Upper lobe of left lung (tissue), 6 donors: ENCODE measurements around the gene CLCA2. TPM values are rescaled to one million over a fixed set of nuclear protein-coding genes. Genes with fewer than 3 reads are reported as not detected.

ENCODE experiments used
- ATAC-seq, 2 donors: fragments of 200-7000 bp; cut with Tn5 transposase; one replicate each; pipeline ENCODE4 v1.9.1; 2022; ENCODE audit warnings: mild to moderate bottlenecking in 2 of 2, moderate library complexity in 2 of 2; ENCODE audit not compliant: low FRiP score in 2 of 2
- DNase-seq, 2 donors: peaks; one replicate each; pipeline ENCODE4 v3.0.0-alpha.2; 2019 to 2020
- H3K27ac ChIP-seq, 4 donors: fragments of 200-600 bp; sonication (generic); one replicate each; pipeline ENCODE4 v1.5.1; 2016 to 2019
- H3K27me3 ChIP-seq, 4 donors: fragments of 200-600 bp; sonication (generic); one replicate each; pipeline ENCODE4 v1.5.1; 2017 to 2019
- H3K36me3 ChIP-seq, 4 donors: fragments of 200-600 bp; sonication (generic); one replicate each; pipeline ENCODE4 v1.5.1; 2016 to 2019
- H3K4me1 ChIP-seq, 4 donors: fragments of 200-600 bp; sonication (generic); one replicate each; pipeline ENCODE4 v1.5.1; 2018 to 2019
- H3K4me3 ChIP-seq, 4 donors: fragments of 200-600 bp; sonication (generic); one replicate each; pipeline ENCODE4 v1.5.1; 2017 to 2019; ENCODE audit warnings: mild to moderate bottlenecking in 2 of 4, moderate library complexity in 1 of 4
- H3K9me3 ChIP-seq, 4 donors: fragments of 200-600 bp; sonication (generic); one replicate each; pipeline ENCODE4 v1.5.1; 2018 to 2019
- EP300 ChIP-seq, 4 donors: sonication (generic); formaldehyde crosslinking; IDR thresholded peaks; one replicate each; pipeline ENCODE4 v1.5.1; 2017; ENCODE audit warnings: antibody characterized with exemption in 4 of 4, control low read depth in 2 of 4
- POLR2A ChIP-seq, 4 donors: fragments of 450-650 bp; IDR thresholded peaks; one replicate each; pipeline ENCODE4 v1.5.1; 2016 to 2017; ENCODE audit warnings: antibody characterized with exemption in 4 of 4, mild to moderate bottlenecking in 2 of 4
- POLR2AphosphoS5 ChIP-seq, 2 donors: sonication (generic); formaldehyde crosslinking; IDR thresholded peaks; one replicate each; pipeline ENCODE4 v1.5.1; 2017; ENCODE audit warnings: antibody characterized with exemption in 2 of 2
- WGBS, 2 donors: methylation state at CpG; one replicate each; pipeline ENCODE4 v1.1.5; 2017 to 2018; 5-methylcytosine and 5-hydroxymethylcytosine counted together
- total RNA-seq, 6 donors: library from RNA; depleted of rRNA in 4 of 6; stranded (reverse); fragments of >200 nt in 4 of 6; gene quantifications; one replicate each; pipeline versions ENCODE4 v1.1.0 to v1.2.1, GENCODE V29; 2016 to 2021
- TF ChIP-seq, protein P1 (sequence below), 6 experiments: fragments of 450-650 bp in 4 of 6; fragments of 200-600 bp in 2 of 6; sonication (generic) in 2 of 6; IDR thresholded peaks; one replicate each; pipeline ENCODE4 v1.5.1; 2016 to 2019; ENCODE audit warnings: antibody characterized with exemption in 6 of 6
- donor health status: DM: no; HTN: no; CAD: no; lungs with moderate emphysema.
- donor health status: DM: no; HTN: yes; CAD: no; lungs with severe emphysema.

The CLCA2 gene
- total RNA-seq, 6 donors from 2014 or later: 0.57 to 5.3 (median 0.61) TPM; not detected in 3

DNA sequence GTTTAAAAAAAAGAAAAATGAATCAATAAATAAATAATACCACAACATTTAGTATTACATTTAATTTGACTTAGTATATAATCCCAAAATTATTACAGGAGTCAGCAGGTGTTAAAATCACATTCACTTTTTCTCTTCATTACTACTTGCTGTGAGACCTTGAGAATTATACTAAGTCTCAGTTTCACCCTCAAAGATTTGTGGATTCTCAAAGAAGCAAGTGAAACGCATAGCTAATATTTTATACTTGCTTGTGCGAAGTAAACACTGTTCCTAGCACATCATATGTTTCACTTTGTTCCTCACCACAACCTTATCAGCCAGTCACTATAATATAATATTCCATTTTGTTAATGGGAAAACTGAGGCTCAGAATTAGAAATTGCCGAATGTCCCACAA lies 48.8 kb downstream of the CLCA2 start:
- Histone ChIP-seq H3K27me3 (no peaks in the 10 kb centered on the region), H3K4me1 (no peaks in the 10 kb centered on the region), H3K4me3 (no peak overlapping the region), H3K36me3 (no peaks in the 10 kb centered on the region), H3K27ac (no peak overlapping the region), H3K9me3 (no peaks in the 10 kb centered on the region)
- DNase-seq: no peak
- ATAC-seq: no peak
- TF ChIP-seq, protein P1, sequence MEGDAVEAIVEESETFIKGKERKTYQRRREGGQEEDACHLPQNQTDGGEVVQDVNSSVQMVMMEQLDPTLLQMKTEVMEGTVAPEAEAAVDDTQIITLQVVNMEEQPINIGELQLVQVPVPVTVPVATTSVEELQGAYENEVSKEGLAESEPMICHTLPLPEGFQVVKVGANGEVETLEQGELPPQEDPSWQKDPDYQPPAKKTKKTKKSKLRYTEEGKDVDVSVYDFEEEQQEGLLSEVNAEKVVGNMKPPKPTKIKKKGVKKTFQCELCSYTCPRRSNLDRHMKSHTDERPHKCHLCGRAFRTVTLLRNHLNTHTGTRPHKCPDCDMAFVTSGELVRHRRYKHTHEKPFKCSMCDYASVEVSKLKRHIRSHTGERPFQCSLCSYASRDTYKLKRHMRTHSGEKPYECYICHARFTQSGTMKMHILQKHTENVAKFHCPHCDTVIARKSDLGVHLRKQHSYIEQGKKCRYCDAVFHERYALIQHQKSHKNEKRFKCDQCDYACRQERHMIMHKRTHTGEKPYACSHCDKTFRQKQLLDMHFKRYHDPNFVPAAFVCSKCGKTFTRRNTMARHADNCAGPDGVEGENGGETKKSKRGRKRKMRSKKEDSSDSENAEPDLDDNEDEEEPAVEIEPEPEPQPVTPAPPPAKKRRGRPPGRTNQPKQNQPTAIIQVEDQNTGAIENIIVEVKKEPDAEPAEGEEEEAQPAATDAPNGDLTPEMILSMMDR (IDR thresholded peaks at IDR 0.05): no peak
- TF ChIP-seq POLR2A (IDR thresholded peaks at IDR 0.05) (no peak), EP300 (IDR thresholded peaks at IDR 0.05) (no peak), POLR2AphosphoS5 (IDR thresholded peaks at IDR 0.05) (no peak)
- 59 to 60% methylated on average over 3 of the region's 3 CpGs for WGBS, 2 donors

DNA sequence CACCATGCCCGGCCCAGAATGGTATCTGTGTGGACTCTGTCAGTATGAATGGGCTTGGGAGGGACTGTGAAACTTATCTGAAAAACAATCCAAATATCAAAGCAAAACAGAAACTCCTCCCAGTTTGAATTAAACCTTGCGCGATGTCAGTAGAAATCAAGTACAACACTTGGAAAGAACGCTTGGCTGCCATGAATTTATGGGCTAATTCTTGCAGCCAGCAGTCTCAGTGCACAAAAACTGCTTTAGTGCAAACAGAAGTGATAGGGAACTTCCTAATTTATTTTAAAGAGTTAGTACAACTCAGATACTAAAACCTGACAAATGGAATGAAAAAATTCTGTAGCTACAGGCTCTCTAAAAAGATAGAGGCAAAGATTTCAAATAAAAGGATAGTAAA lies 53.3 kb downstream of the CLCA2 start:
- TF ChIP-seq EP300 (IDR thresholded peaks at IDR 0.05) (no peak), POLR2AphosphoS5 (IDR thresholded peaks at IDR 0.05) (no peak), POLR2A (IDR thresholded peaks at IDR 0.05) (no peak)
- TF ChIP-seq, protein P1 (IDR thresholded peaks at IDR 0.05): no peak
- Histone ChIP-seq H3K4me1 (no peaks in the 10 kb centered on the region), H3K4me3 (no peak overlapping the region), H3K9me3 (no peaks in the 10 kb centered on the region), H3K36me3 (no peaks in the 10 kb centered on the region), H3K27ac (no peak overlapping the region), H3K27me3 (no peaks in the 10 kb centered on the region)
- DNase-seq: no peak
- ATAC-seq: peak in 1 of 2 donors; percentile 45
- 81 to 87% methylated on average over 4 of the region's 4 CpGs for WGBS, 2 donors

DNA sequence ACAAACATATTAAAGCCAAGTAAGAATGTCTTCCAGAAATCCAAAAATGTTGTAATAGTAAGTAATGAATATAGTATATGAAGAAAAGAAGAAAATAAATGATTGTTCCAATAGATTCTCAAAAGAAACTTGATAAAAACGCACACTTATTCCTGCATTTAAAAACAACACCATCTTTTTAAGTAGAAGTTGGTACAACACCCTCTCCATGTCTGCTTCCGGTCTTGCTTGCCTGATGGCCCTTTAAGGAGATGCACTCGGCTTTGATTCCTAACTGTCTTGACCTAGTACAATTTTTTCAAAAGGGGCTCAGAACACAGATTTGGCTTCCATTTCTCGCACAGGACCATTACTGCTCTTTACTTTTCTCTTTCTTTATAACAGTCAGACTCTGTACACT lies 53.7 kb downstream of the CLCA2 start:
- no peaks in the 10 kb centered on the region for H3K36me3 ChIP-seq
- H3K9me3 ChIP-seq: no peaks in the 10 kb centered on the region
- no peak overlapping the region for H3K4me3 ChIP-seq
- ATAC-seq (peak in 1 of 2 donors; percentile 52), DNase-seq (no peak)
- H3K27ac ChIP-seq: no peak overlapping the region
- no peaks in the 10 kb centered on the region for H3K4me1 ChIP-seq
- 80 to 87% methylated on average over 4 of the region's 4 CpGs for WGBS, 2 donors
- H3K27me3 ChIP-seq: no peaks in the 10 kb centered on the region
- TF ChIP-seq POLR2AphosphoS5 (IDR thresholded peaks at IDR 0.05) (no peak), POLR2A (IDR thresholded peaks at IDR 0.05) (no peak), EP300 (IDR thresholded peaks at IDR 0.05) (no peak)
- TF ChIP-seq, protein P1 (IDR thresholded peaks at IDR 0.05): no peak

DNA sequence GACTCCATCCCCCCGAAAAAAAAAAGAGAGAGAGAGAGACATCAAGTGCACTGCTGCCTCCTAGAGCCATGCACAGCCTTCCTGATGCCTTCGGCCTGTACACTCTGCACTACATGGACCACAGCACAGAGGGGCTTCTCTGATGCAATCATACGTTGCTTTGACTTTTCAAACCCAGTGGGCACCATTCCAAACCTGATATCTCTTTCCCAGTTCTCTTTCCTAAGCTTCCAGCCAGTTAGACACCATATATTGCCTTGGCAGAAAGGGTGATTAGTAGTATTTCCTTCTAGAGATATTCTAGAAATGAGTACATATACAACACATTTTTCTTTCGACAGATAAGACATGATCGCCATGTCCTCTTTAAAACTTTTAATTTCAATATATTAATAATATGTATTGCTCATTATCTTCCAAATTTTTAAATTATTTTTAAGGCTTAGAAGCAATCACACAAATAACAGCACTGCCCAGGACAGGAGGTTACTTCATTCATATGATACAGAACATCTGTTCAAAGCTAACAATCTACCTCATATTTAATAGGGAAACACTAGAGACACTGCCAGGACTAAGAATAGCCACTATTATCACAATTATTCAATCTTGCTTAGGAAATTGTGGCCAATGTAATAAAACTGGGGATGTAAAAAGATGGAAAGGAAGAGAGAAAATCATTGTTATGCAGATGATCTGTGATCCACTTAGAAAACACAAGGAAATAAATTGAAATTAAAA lies 54.6 kb downstream of the CLCA2 start:
- Histone ChIP-seq H3K27me3 (no peaks in the 10 kb centered on the region), H3K9me3 (no peaks in the 10 kb centered on the region), H3K4me1 (no peaks in the 10 kb centered on the region), H3K27ac (no peak overlapping the region), H3K4me3 (no peak overlapping the region), H3K36me3 (no peaks in the 10 kb centered on the region)
- no peak for TF ChIP-seq EP300 (IDR thresholded peaks at IDR 0.05)
- TF ChIP-seq, protein P1 (IDR thresholded peaks at IDR 0.05): no peak
- TF ChIP-seq POLR2A (IDR thresholded peaks at IDR 0.05): no peak
- TF ChIP-seq POLR2AphosphoS5 (IDR thresholded peaks at IDR 0.05): no peak
- DNase-seq (no peak), ATAC-seq (peak in 1 of 2 donors; percentile 68)
- 64 to 78% methylated on average over 5 of the region's 5 CpGs for WGBS, 2 donors

DNA sequence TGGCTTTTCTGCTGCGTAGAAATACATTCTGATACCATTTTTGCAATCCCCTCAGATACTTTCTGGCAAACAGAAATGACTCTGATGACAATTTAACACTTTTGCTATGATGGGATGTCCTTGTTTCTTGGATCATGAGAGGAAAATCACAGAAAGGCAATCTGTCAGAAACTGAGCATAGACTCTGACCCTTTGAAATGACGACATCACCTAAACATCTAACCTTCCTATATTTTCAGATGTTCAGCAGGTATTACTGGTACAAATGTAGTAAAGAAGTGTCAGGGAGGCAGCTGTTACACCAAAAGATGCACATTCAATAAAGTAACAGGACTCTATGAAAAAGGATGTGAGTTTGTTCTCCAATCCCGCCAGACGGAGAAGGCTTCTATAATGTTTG lies 58.0 kb downstream of the CLCA2 start:
- H3K36me3 ChIP-seq: no peaks in the 10 kb centered on the region

More for the DNA sequence above, 58.0 kb downstream of the CLCA2 start:
- H3K4me3 ChIP-seq: no peak overlapping the region
- no peak for DNase-seq
- no peaks in the 10 kb centered on the region for H3K9me3 ChIP-seq
- WGBS, 2 donors: 79% methylated on average over 4 of the region's 4 CpGs
- no peak for ATAC-seq
- H3K27ac ChIP-seq: no peak overlapping the region
- H3K27me3 ChIP-seq: no peaks in the 10 kb centered on the region
- H3K4me1 ChIP-seq: no peaks in the 10 kb centered on the region
- TF ChIP-seq, protein P1 (IDR thresholded peaks at IDR 0.05): no peak
- no peak for TF ChIP-seq EP300 (IDR thresholded peaks at IDR 0.05)
- TF ChIP-seq POLR2AphosphoS5 (IDR thresholded peaks at IDR 0.05): no peak
- no peak for TF ChIP-seq POLR2A (IDR thresholded peaks at IDR 0.05)
